GM19099 (cell line): ENCODE data around the gene LAMTOR4.

ENCODE experiments used
- POLR2A ChIP-seq: IDR thresholded peaks from 3 replicates; pipeline ENCODE4 v1.6.1; 2011; ENCODE audit warnings: low read depth; ENCODE audit not compliant: insufficient read length; ENCODE audit errors: extremely low read depth

LAMTOR4 gene

GRCh38 chr7:100118388-100119071 is 30.2 kb upstream of the LAMTOR4 start:
- no peak for TF ChIP-seq POLR2A

- TF ChIP-seq POLR2A: peak; percentile 81
These were observed 29.4 kb upstream of the LAMTOR4 start, which contains the start of the genes CNPY4 and TAF6 for GRCh38 chr7:100119072-100119969. TSS of gene CNPY4 (plus strand) at chr7:100119634. CDS start at chr7:100119745, 111 bp downstream. TSS of gene TAF6 (minus strand) at chr7:100119358. CDS start at chr7:100114209, 5,149 bp downstream.

GRCh38 chr7:100119970-100120732 is 28.6 kb upstream of the LAMTOR4 start:
- TF ChIP-seq POLR2A: no peak

DNA sequence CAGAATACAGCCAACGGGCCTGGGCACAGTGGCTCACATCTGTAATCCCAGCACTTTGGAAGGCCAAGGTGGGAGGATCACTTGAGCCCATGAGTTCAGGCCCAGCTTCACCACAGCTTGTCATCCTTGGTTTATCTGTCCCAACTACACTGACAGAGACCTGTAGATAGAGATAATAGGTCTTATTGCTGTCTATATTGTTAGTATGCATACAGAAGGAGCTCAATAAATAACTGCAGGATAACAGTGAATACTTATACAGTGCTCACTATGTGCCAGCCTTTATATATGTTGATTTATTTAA is 28.0 kb upstream of the LAMTOR4 start:
- TF ChIP-seq POLR2A: no peak

- no peak for TF ChIP-seq POLR2A
These were observed 26.7 kb upstream of the LAMTOR4 start for GRCh38 chr7:100122067-100122466.

GRCh38 chr7:100122568-100122967 is 26.1 kb upstream of the LAMTOR4 start:
- TF ChIP-seq POLR2A: no peak

DNA sequence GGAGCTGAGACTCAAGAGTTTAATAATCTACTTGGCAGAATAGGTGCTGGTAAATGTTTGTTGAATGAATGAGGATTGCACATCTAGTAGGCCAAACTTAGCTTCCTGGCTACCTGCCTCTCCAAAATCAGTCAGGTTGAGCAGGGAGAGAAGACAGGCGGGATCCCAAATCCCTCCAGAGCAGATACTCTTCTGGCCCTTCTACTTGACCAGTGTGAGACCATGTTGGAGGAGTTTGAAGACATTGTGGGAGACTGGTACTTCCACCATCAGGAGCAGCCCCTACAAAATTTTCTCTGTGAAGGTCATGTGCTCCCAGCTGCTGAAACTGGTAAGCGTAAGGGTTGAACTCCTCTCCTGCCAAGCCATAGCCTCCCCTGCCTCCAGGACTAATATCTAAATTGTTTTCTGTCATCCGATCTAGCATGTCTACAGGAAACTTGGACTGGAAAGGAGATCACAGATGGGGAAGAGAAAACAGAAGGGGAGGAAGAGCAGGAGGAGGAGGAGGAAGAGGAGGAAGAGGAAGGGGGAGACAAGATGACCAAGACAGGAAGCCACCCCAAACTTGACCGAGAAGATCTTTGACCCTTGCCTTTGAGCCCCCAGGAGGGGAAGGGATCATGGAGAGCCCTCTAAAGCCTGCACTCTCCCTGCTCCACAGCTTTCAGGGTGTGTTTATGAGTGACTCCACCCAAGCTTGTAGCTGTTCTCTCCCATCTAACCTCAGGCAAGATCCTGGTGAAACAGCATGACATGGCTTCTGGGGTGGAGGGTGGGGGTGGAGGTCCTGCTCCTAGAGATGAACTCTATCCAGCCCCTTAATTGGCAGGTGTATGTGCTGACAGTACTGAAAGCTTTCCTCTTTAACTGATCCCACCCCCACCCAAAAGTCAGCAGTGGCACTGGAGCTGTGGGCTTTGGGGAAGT is 24.2 kb upstream of the LAMTOR4 start:
- no peak for TF ChIP-seq POLR2A

- TF ChIP-seq POLR2A: no peak
These were observed 22.3 kb upstream of the LAMTOR4 start for GRCh38 chr7:100126239-100126930.

- TF ChIP-seq POLR2A: peak; percentile 81
These were observed 21.5 kb upstream of the LAMTOR4 start, which contains the start of gene MBLAC1 for GRCh38 chr7:100126931-100127865. TSS of gene MBLAC1 (plus strand) at chr7:100126967. CDS start at chr7:100127396, 429 bp downstream.

GRCh38 chr7:100127866-100128636 is 20.7 kb upstream of the LAMTOR4 start:
- TF ChIP-seq POLR2A: no peak

DNA sequence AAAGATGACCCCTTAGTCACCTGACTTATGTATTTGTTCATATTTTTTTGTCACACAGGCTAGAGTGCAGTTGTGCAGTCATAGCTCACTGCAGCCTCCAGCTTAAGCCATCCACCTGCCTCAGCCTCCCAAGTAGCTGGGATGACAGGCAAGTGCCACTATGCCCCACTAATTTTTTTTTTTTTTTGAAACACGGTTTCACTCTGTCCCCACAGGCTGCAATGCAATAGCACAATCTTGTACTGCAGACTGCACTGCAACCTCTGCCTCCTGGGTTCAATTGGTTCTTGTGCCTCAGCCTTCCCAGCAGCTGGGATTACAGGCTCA is 20.1 kb upstream of the LAMTOR4 start:
- TF ChIP-seq POLR2A: no peak
